Endothelial cell of umbilical vein (primary cell): ENCODE data around the gene PRLHR. TPM values are rescaled to one million over a fixed set of nuclear protein-coding genes. Genes with fewer than 3 reads are reported as not detected.

Experiments used
- BruUV-seq: library from RNA; stranded (reverse); fragments of 400-500 nt; replicated peaks from 2 replicates; lab custom pipeline; 2021; lab: Mats Ljungman, UMichigan
- CTCF ChIA-PET: fragments of 300-600, 350-600 bp; sonication (Branson Sonifier 250); formaldehyde crosslinking; loops from one replicate; lab custom pipeline; 2021; ENCODE audit warnings: antibody characterized with exemption, inconsistent platforms; lab: Charles Lee
- POLR2A ChIA-PET: fragments of 300-600, 350-600 bp; sonication (Branson Sonifier 250); formaldehyde crosslinking; loops from one replicate; lab custom pipeline; 2021; ENCODE audit warnings: antibody characterized with exemption, inconsistent platforms; lab: Charles Lee
- DNase-seq: peaks from one replicate; pipeline ENCODE4 v3.0.0-alpha.2; 2011; ENCODE audit warnings: low read depth, low spot score
- FAIRE-seq: peaks from 2 replicates; lab custom pipeline; 2011; peaks lifted over from hg19 to GRCh38; lab: Jason Lieb, UNC
- H2AFZ ChIP-seq: 2 replicates; pipeline ENCODE4 v1.6.0; 2012; ENCODE audit warnings: low read depth, low read length, control low read depth, inconsistent platforms
- H3K27ac ChIP-seq: 2 replicates; pipeline ENCODE4 v1.5.1; 2011; ENCODE audit warnings: low read depth, mild to moderate bottlenecking, control low read depth, low read length, moderate library complexity; ENCODE audit not compliant: insufficient read depth
- H3K27me3 ChIP-seq, 2 experiments: 2 replicates each; pipeline versions ENCODE4 v1.6.0 to v1.6.1; 2011; ENCODE audit warnings: low read length in 2 of 2, mixed read lengths in 1 of 2; ENCODE audit not compliant: control insufficient read depth in 2 of 2, insufficient read depth in 2 of 2
- H3K36me3 ChIP-seq, 2 experiments: 2 replicates in 1 of 2; 3 replicates in 1 of 2; pipeline ENCODE4 v1.5.1; 2011; ENCODE audit warnings: low read length in 2 of 2, mild to moderate bottlenecking in 1 of 2, moderate library complexity in 1 of 2; ENCODE audit not compliant: control insufficient read depth in 2 of 2, insufficient read depth in 2 of 2; ENCODE audit errors: extremely low read depth in 1 of 2
- H3K4me1 ChIP-seq: 3 replicates; pipeline ENCODE4 v1.5.1; 2011; ENCODE audit warnings: mild to moderate bottlenecking, low read length; ENCODE audit not compliant: control insufficient read depth, insufficient read depth; ENCODE audit errors: extremely low read depth
- H3K4me2 ChIP-seq: 2 replicates; pipeline ENCODE4 v1.6.1; 2011; ENCODE audit warnings: low read length, control low read depth, mixed read lengths; ENCODE audit not compliant: insufficient read depth
- H3K4me3 ChIP-seq, 3 experiments: fragments of 200-600 bp in 1 of 3; sonication (generic), shearing (Covaris generic) in 1 of 3; replicated peaks in 1 of 3; 2 replicates each; pipeline ENCODE4 v1.5.1; 2011 to 2016; ENCODE audit warnings: control low read depth in 3 of 3, low read length in 3 of 3, mild to moderate bottlenecking in 2 of 3, inconsistent platforms in 1 of 3, low read depth in 1 of 3, moderate library complexity in 1 of 3; ENCODE audit not compliant: insufficient read depth in 1 of 3
- H3K79me2 ChIP-seq: 2 replicates; pipeline ENCODE4 v1.6.0; 2012; ENCODE audit warnings: low read length, inconsistent platforms; ENCODE audit not compliant: control insufficient read depth, insufficient read depth
- H3K9ac ChIP-seq: replicated peaks from 2 replicates; pipeline ENCODE3; 2011; ENCODE audit warnings: low read length, control low read depth; ENCODE audit not compliant: insufficient read depth; ENCODE audit errors: extremely low read depth
- H3K9me1 ChIP-seq: replicated peaks from 3 replicates; pipeline ENCODE4 v1.6.0; 2011; ENCODE audit warnings: mild to moderate bottlenecking, low read length; ENCODE audit not compliant: control insufficient read depth, insufficient read depth; ENCODE audit errors: extremely low read depth
- H3K9me3 ChIP-seq: replicated peaks from 2 replicates; pipeline ENCODE4 v1.5.1; 2012; ENCODE audit warnings: low read length, inconsistent platforms; ENCODE audit not compliant: control insufficient read depth, insufficient read depth
- H4K20me1 ChIP-seq: replicated peaks from 2 replicates; pipeline ENCODE3; 2011; ENCODE audit warnings: mild to moderate bottlenecking, low read length; ENCODE audit not compliant: control insufficient read depth, insufficient read depth; ENCODE audit errors: extremely low read depth
- EZH2 ChIP-seq: IDR thresholded peaks from 2 replicates; pipeline ENCODE4 v1.6.1; 2012; ENCODE audit warnings: borderline replicate concordance, low read depth, mild to moderate bottlenecking, moderate library complexity, low read length, inconsistent platforms; ENCODE audit not compliant: severe bottlenecking
- FOS ChIP-seq: IDR thresholded peaks from 2 replicates; pipeline ENCODE4 v1.6.1; 2011; ENCODE audit warnings: mild to moderate bottlenecking, low read length, moderate library complexity, borderline replicate concordance; ENCODE audit not compliant: insufficient read depth
- GATA2 ChIP-seq: IDR thresholded peaks from 2 replicates; pipeline ENCODE4 v1.7.0; 2011; ENCODE audit warnings: low read depth, mild to moderate bottlenecking, moderate library complexity, mixed read lengths, low read length; ENCODE audit not compliant: insufficient read length, insufficient read depth
- JUN ChIP-seq: IDR thresholded peaks from 2 replicates; pipeline ENCODE4 v1.6.1; 2011; ENCODE audit warnings: borderline replicate concordance, low read depth; ENCODE audit not compliant: insufficient read length, insufficient read depth
- MYC ChIP-seq: IDR thresholded peaks from one replicate; pipeline ENCODE4 v1.6.1; 2011; ENCODE audit warnings: mild to moderate bottlenecking, low read depth, low read length
- POLR2A ChIP-seq: IDR thresholded peaks from 2 replicates; pipeline ENCODE4 v1.6.1; 2012; ENCODE audit warnings: low read depth, mild to moderate bottlenecking, control low read depth, low read length
- POLR2AphosphoS5 ChIP-seq: IDR thresholded peaks from 2 replicates; pipeline ENCODE4 v1.6.1; 2012; ENCODE audit warnings: low read depth, mild to moderate bottlenecking, control low read depth, low read length, moderate library complexity; ENCODE audit not compliant: insufficient read depth
- dilution Hi-C: fragments of 300-500 bp; cut with MboI; formaldehyde crosslinking; loops from one replicate; pipeline ENCODE4 v1.15.0; 2019; ENCODE audit warnings: low sequenced_read_pairs; ENCODE audit not compliant: extremely low pct_ligation_motif_present
- intact Hi-C: fragments of 100-400 bp; cut with micrococcal nuclease; formaldehyde crosslinking; loops from one replicate; pipeline ENCODE4 v1.10.0; 2022
- polyA plus RNA-seq, 4 experiments: library from polyadenylated mRNA; depleted of rRNA in 3 of 4; stranded (reverse) in 3 of 4; unstranded in 1 of 4; fragments of >200 nt; gene quantifications; 2 replicates each; pipeline versions ENCODE4 v1.2.1 to v1.2.3, GENCODE V29; 2011 to 2012; ENCODE audit warnings: missing spikeins in 1 of 4
- total RNA-seq: library from RNA; stranded (reverse); gene quantifications from 2 replicates; pipeline ENCODE4 v1.2.3, GENCODE V29; 2021
- TF ChIP-seq, protein P1 (sequence below), 2 donors: IDR thresholded peaks; 1 replicate in 1 of 2; 2 replicates in 1 of 2; pipeline ENCODE4 v1.5.1; 2011; ENCODE audit warnings: low read length in 2 of 2, mild to moderate bottlenecking in 2 of 2, moderate library complexity in 2 of 2, control low read depth in 1 of 2, inconsistent platforms in 1 of 2, low read depth in 1 of 2; ENCODE audit not compliant: insufficient read depth in 1 of 2; ENCODE audit errors: extremely low read depth in 1 of 2

Gene PRLHR
- total and polyA plus RNA-seq, 2 donors (not counting 3 experiments of a cell fraction or from before 2014, with no cell fraction given), result not detected

DNA sequence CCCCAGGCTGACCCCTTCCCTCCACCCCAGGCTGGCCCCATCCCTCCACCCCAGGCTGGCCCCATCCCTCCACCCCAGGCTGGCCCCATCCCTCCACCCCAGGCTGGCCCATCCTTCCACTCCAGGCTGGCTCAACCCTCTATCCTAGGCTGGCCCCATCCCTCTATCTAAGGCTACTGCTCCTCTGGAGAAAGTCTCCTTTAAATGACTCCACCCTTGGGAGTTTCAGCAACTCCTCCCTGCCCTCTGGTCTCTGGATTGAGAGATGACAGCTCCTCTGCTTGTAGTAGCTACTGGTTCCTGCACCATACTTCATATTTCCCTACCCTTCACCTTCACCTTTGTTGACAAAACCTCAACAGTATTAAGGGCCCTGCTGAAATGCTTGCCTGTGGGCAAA lies 8.5 kb downstream of the PRLHR start:
- H3K27me3 ChIP-seq, result no peaks in the 10 kb centered on the region
- DNase-seq (no peak), FAIRE-seq (no peak)
- no peaks in the 10 kb centered on the region for H4K20me1 ChIP-seq
- H3K4me2 ChIP-seq, result no peak overlapping the region
- H3K79me2 ChIP-seq, result no peaks in the 10 kb centered on the region
- H3K4me1 ChIP-seq, result no peaks in the 10 kb centered on the region
- H3K9me1 ChIP-seq, result no peaks in the 10 kb centered on the region
- BruUV-seq, result no TSS peak
- TF ChIP-seq, protein P1, sequence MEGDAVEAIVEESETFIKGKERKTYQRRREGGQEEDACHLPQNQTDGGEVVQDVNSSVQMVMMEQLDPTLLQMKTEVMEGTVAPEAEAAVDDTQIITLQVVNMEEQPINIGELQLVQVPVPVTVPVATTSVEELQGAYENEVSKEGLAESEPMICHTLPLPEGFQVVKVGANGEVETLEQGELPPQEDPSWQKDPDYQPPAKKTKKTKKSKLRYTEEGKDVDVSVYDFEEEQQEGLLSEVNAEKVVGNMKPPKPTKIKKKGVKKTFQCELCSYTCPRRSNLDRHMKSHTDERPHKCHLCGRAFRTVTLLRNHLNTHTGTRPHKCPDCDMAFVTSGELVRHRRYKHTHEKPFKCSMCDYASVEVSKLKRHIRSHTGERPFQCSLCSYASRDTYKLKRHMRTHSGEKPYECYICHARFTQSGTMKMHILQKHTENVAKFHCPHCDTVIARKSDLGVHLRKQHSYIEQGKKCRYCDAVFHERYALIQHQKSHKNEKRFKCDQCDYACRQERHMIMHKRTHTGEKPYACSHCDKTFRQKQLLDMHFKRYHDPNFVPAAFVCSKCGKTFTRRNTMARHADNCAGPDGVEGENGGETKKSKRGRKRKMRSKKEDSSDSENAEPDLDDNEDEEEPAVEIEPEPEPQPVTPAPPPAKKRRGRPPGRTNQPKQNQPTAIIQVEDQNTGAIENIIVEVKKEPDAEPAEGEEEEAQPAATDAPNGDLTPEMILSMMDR (IDR thresholded peaks at IDR 0.05; ENCODE audit: extremely low read depth in 1 of 2, insufficient read depth in 1 of 2, low read depth in 1 of 2, low read length in 2 of 2), result no peak
- TF ChIP-seq FOS, result no peak
- no peak for TF ChIP-seq JUN
- no peak for TF ChIP-seq POLR2AphosphoS5
- no peak for TF ChIP-seq EZH2
- TF ChIP-seq POLR2A, result no peak
- TF ChIP-seq GATA2, result no peak
- TF ChIP-seq MYC, result no peak
- H3K9ac ChIP-seq, result no peak overlapping the region
- ChIA-PET CTCF (no interaction called here), POLR2A (no interaction called here)
- dilution Hi-C loops (no loop called here), intact Hi-C loops (no loop called here)
- no peak overlapping the region for H2AFZ ChIP-seq
- no peak overlapping the region for H3K27ac ChIP-seq
- H3K9me3 ChIP-seq, result no peaks in the 10 kb centered on the region
- no peak overlapping the region for H3K4me3 ChIP-seq
- H3K36me3 ChIP-seq, result no peaks in the 10 kb centered on the region
